HepG2 (cell line): Measurements from ENCODE around the gene PIM1. TPM values are rescaled to one million over a fixed set of nuclear protein-coding genes. Genes with fewer than 3 reads are reported as not detected.

Experiments used
- GATAD2A ChIP-seq: IDR thresholded peaks from 2 replicates; pipeline ENCODE4 v1.6.1; 2016
- HHEX ChIP-seq: IDR thresholded peaks from 2 replicates; pipeline ENCODE4 v1.6.1; 2016; ENCODE audit warnings: control low read depth
- PATZ1 ChIP-seq: sonication (generic); formaldehyde crosslinking; IDR thresholded peaks from 2 replicates; pipeline ENCODE4 v1.4.0; 2020; ENCODE audit warnings: missing genetic modification reagents
- PITX1 ChIP-seq: sonication (generic); formaldehyde crosslinking; IDR thresholded peaks from 2 replicates; pipeline ENCODE4 v1.5.1; 2020; ENCODE audit warnings: mild to moderate bottlenecking, missing genetic modification reagents
- POLR2G ChIP-seq: fragments of 200-400 bp; formaldehyde crosslinking; IDR thresholded peaks from 2 replicates; pipeline ENCODE4 v1.6.1; 2018; ENCODE audit warnings: mild to moderate bottlenecking, low read depth, low read length, moderate library complexity
- RNF2 ChIP-seq: fragments of 450-650 bp; conservative IDR thresholded peaks from 2 replicates; pipeline ENCODE4 v1.6.1; 2016; ENCODE audit warnings: low read depth
- SATB2 ChIP-seq: sonication (generic); formaldehyde crosslinking; IDR thresholded peaks from 2 replicates; pipeline ENCODE4 v1.5.0; 2020; ENCODE audit warnings: missing genetic modification reagents
- SOX5 ChIP-seq: IDR thresholded peaks from 2 replicates; pipeline ENCODE4 v1.6.1; 2016; ENCODE audit warnings: borderline replicate concordance
- TBX2 ChIP-seq: sonication (generic); formaldehyde crosslinking; IDR thresholded peaks from 2 replicates; pipeline ENCODE4 v1.5.0; 2020; ENCODE audit warnings: missing genetic modification reagents, mild to moderate bottlenecking, borderline replicate concordance
- TIGD3 ChIP-seq: sonication (generic); formaldehyde crosslinking; IDR thresholded peaks from 2 replicates; pipeline ENCODE4 v1.5.1; 2020; ENCODE audit warnings: mild to moderate bottlenecking, missing genetic modification reagents, borderline replicate concordance
- TOPORS ChIP-seq: sonication (generic); formaldehyde crosslinking; IDR thresholded peaks from 2 replicates; pipeline ENCODE4 v1.8.0; 2023; ENCODE audit warnings: mild to moderate bottlenecking, missing genetic modification reagents
- ZBTB20 ChIP-seq: sonication (generic); formaldehyde crosslinking; IDR thresholded peaks from 2 replicates; pipeline ENCODE4 v1.8.1; 2023; ENCODE audit warnings: missing genetic modification reagents, low read depth, mild to moderate bottlenecking, borderline replicate concordance
- ZBTB3 ChIP-seq: sonication (generic); formaldehyde crosslinking; IDR thresholded peaks from 2 replicates; pipeline ENCODE4 v1.4.0; 2020; ENCODE audit warnings: low read depth, mild to moderate bottlenecking, moderate library complexity, missing genetic modification reagents, borderline replicate concordance
- ZNF282 ChIP-seq: fragments of 450-650 bp; IDR thresholded peaks from 2 replicates; pipeline ENCODE4 v1.6.1; 2018; ENCODE audit not compliant: partially characterized antibody
- ZNF510 ChIP-seq: sonication (generic); formaldehyde crosslinking; IDR thresholded peaks from 2 replicates; pipeline ENCODE4 v1.4.0; 2020; ENCODE audit warnings: low read depth, mild to moderate bottlenecking, missing genetic modification reagents
- ZNF7 ChIP-seq: IDR thresholded peaks from 2 replicates; pipeline ENCODE4 v1.6.1; 2016; ENCODE audit warnings: missing biosample characterization, missing genetic modification reagents
- ZSCAN29 ChIP-seq: sonication (generic); formaldehyde crosslinking; conservative IDR thresholded peaks from 2 replicates; pipeline ENCODE4 v1.4.0; 2020; ENCODE audit warnings: mild to moderate bottlenecking, missing genetic modification reagents
- polyA plus RNA-seq, 8 experiments: library from polyadenylated mRNA; depleted of rRNA in 3 of 8; stranded (reverse) in 7 of 8; unstranded in 1 of 8; fragments of >200 nt; fragmentation: Illumina TruSeq in 4 of 8; extraction: Trizol in 4 of 8; gene quantifications; 2 replicates each; pipeline versions ENCODE4 v1.2.1 to v1.2.3, GENCODE V29; 2011 to 2016; ENCODE audit warnings: low read depth in 4 of 8, missing spikeins in 1 of 8, mixed read lengths in 1 of 8; ENCODE audit not compliant: insufficient read depth in 1 of 8
- total RNA-seq, 5 experiments: library from RNA; depleted of rRNA; stranded (reverse); fragments of >200 nt; fragmentation: Illumina TruSeq; extraction: Trizol; gene quantifications; 2 replicates each; pipeline ENCODE4 v1.2.3, GENCODE V29; 2016; ENCODE audit warnings: low read depth in 1 of 5
- TF ChIP-seq, protein P1 (sequence below): IDR thresholded peaks from 2 replicates; pipeline ENCODE4 v1.6.1; 2012; ENCODE audit warnings: inconsistent platforms
- TF ChIP-seq, protein P2 (sequence below): sonication (generic); formaldehyde crosslinking; IDR thresholded peaks from 2 replicates; pipeline ENCODE4 v1.5.0; 2020; ENCODE audit warnings: mild to moderate bottlenecking, missing genetic modification reagents
- TF ChIP-seq, protein P3 (sequence below): sonication (generic); formaldehyde crosslinking; IDR thresholded peaks from 2 replicates; pipeline ENCODE4 v1.5.0; 2020; ENCODE audit warnings: mild to moderate bottlenecking, missing genetic modification reagents, borderline replicate concordance

The PIM1 gene
- total and polyA plus RNA-seq, 2 of the 13 experiments (the other 11 are each of a cell fraction or from before 2014, with no cell fraction given), result 29.4 to 117 TPM

GRCh38 chr6:37171970-37172812 lies 2.2 kb downstream of the PIM1 start (continued):
- no peak for TF ChIP-seq HHEX (CRISPR knock-in tag)
- TF ChIP-seq, protein P1, sequence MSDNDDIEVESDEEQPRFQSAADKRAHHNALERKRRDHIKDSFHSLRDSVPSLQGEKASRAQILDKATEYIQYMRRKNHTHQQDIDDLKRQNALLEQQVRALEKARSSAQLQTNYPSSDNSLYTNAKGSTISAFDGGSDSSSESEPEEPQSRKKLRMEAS, result peak; percentile 97
- TF ChIP-seq ZNF282, result no peak
- TF ChIP-seq SOX5, result peak; percentile 82
- no peak for TF ChIP-seq TOPORS
- TF ChIP-seq, protein P2, sequence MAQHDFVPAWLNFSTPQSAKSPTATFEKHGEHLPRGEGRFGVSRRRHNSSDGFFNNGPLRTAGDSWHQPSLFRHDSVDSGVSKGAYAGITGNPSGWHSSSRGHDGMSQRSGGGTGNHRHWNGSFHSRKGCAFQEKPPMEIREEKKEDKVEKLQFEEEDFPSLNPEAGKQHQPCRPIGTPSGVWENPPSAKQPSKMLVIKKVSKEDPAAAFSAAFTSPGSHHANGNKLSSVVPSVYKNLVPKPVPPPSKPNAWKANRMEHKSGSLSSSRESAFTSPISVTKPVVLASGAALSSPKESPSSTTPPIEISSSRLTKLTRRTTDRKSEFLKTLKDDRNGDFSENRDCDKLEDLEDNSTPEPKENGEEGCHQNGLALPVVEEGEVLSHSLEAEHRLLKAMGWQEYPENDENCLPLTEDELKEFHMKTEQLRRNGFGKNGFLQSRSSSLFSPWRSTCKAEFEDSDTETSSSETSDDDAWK, result no peak
- TF ChIP-seq ZNF7 (CRISPR knock-in tag), result no peak
- TF ChIP-seq RNF2, result no peak
- peak; percentile 85 for TF ChIP-seq PATZ1 (CRISPR knock-in tag)
- peak; percentile 96 for TF ChIP-seq PITX1 (CRISPR knock-in tag)
- TF ChIP-seq POLR2G, result 0 out of 2 replicates have a peak, but pooled peaks have one; percentile 25
- TF ChIP-seq GATAD2A (CRISPR knock-in tag), result peak; percentile 77
- TF ChIP-seq, protein P3, sequence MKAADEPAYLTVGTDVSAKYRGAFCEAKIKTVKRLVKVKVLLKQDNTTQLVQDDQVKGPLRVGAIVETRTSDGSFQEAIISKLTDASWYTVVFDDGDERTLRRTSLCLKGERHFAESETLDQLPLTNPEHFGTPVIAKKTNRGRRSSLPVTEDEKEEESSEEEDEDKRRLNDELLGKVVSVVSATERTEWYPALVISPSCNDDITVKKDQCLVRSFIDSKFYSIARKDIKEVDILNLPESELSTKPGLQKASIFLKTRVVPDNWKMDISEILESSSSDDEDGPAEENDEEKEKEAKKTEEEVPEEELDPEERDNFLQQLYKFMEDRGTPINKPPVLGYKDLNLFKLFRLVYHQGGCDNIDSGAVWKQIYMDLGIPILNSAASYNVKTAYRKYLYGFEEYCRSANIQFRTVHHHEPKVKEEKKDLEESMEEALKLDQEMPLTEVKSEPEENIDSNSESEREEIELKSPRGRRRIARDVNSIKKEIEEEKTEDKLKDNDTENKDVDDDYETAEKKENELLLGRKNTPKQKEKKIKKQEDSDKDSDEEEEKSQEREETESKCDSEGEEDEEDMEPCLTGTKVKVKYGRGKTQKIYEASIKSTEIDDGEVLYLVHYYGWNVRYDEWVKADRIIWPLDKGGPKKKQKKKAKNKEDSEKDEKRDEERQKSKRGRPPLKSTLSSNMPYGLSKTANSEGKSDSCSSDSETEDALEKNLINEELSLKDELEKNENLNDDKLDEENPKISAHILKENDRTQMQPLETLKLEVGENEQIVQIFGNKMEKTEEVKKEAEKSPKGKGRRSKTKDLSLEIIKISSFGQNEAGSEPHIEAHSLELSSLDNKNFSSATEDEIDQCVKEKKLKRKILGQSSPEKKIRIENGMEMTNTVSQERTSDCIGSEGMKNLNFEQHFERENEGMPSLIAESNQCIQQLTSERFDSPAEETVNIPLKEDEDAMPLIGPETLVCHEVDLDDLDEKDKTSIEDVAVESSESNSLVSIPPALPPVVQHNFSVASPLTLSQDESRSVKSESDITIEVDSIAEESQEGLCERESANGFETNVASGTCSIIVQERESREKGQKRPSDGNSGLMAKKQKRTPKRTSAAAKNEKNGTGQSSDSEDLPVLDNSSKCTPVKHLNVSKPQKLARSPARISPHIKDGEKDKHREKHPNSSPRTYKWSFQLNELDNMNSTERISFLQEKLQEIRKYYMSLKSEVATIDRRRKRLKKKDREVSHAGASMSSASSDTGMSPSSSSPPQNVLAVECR, result peak; percentile 81
- peak; percentile 90; the same call in 1 of the 2 replicates for TF ChIP-seq TBX2
- peak; percentile 48; the same call in 1 of the 2 replicates for TF ChIP-seq ZSCAN29 (CRISPR knock-in tag)
- peak; percentile 84 for TF ChIP-seq ZBTB3 (CRISPR knock-in tag)
- no peak for TF ChIP-seq ZNF510 (CRISPR knock-in tag)
- TF ChIP-seq SATB2 (CRISPR knock-in tag), result 0 out of 2 replicates have a peak, but pooled peaks have one; percentile 20
- peak; percentile 84 for TF ChIP-seq ZBTB20 (CRISPR knock-in tag)
- TF ChIP-seq TIGD3 (CRISPR knock-in tag), result no peak
